Measurements from ENCODE around the gene ZNF791. TPM values are rescaled to one million over a fixed set of nuclear protein-coding genes. Genes with fewer than 3 reads are reported as not detected.
A peak's percentile ranks its signal among the peaks of the same experiment; 100 is the strongest.

ZNF791 gene
- total and polyA plus RNA-seq, 2 of the 13 experiments (the other 11 are each of a cell fraction or from before 2014, with no cell fraction given), result 12.8 to 17.4 TPM

DNA sequence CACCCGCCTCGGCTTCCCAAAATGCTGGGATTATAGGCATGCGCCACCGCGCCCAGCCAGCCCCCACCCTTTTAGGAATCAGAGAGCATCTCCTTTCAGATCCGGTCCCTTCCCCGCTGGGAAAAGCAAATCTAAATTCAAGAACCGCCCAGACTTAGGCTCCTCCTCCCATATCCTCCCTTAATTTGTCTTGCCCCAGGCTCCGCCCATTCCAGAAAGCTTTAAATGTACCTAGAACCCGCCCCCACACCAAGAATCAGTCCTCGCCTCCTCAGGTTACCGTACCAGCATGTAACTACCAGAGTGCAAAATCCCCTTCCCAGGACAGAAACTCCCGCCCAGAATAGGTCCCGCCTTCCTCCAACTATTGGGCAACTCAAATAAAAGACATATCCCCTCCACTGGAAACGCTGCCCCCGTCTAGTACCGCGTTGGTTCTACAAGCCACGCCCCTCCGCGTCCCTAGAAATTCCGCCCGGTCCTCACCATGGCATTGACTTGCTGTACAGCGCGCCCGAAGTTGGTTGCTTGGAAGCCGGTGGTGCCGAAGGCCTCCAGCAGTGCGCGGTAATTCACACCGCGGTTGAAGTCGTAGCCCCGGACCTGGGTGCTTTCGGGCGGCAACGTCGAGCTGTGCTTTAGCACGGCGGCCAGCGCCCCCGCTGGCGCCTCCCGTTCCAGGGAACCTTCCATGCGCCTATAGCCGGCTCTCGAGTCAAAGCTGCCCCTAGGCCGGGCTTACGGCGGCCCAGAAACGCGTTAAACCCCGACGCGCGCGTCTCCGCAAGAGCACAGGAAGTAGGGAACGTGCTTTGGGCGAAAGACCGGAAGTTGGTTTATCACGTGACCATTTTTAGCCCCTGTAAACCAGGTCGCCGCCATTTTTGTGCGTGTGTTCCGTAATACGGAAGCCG is 70.6 kb downstream of the ZNF791 start, which contains the start of gene DHPS (continued):
- TF ChIP-seq KLF15 (CRISPR knock-in tag; IDR thresholded peaks at IDR 0.05; ENCODE audit: borderline replicate concordance), result 0 out of 2 replicates have a peak, but pooled peaks have one; percentile 29
- 0 out of 2 replicates have a peak, but pooled peaks have one; percentile 29 for TF ChIP-seq HBP1 (CRISPR knock-in tag; IDR thresholded peaks at IDR 0.05; ENCODE audit: low read depth)
- TF ChIP-seq, protein P1, sequence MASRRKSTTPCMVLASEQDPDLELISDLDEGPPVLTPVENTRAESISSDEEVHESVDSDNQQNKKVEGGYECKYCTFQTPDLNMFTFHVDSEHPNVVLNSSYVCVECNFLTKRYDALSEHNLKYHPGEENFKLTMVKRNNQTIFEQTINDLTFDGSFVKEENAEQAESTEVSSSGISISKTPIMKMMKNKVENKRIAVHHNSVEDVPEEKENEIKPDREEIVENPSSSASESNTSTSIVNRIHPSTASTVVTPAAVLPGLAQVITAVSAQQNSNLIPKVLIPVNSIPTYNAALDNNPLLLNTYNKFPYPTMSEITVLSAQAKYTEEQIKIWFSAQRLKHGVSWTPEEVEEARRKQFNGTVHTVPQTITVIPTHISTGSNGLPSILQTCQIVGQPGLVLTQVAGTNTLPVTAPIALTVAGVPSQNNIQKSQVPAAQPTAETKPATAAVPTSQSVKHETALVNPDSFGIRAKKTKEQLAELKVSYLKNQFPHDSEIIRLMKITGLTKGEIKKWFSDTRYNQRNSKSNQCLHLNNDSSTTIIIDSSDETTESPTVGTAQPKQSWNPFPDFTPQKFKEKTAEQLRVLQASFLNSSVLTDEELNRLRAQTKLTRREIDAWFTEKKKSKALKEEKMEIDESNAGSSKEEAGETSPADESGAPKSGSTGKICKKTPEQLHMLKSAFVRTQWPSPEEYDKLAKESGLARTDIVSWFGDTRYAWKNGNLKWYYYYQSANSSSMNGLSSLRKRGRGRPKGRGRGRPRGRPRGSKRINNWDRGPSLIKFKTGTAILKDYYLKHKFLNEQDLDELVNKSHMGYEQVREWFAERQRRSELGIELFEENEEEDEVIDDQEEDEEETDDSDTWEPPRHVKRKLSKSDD (CRISPR knock-in tag; IDR thresholded peaks at IDR 0.05; ENCODE audit: low read depth), result 0 out of 2 replicates have a peak, but pooled peaks have one; percentile 52
- TF ChIP-seq RARA (CRISPR knock-in tag; IDR thresholded peaks at IDR 0.05), result 0 out of 2 replicates have a peak, but pooled peaks have one; percentile 3
- 0 out of 2 replicates have a peak, but pooled peaks have one; percentile 56 for TF ChIP-seq U2AF2 (IDR thresholded peaks at IDR 0.05; ENCODE audit: low read depth, low read length)
- TF ChIP-seq PAXIP1 (CRISPR knock-in tag; conservative IDR thresholded peaks at IDR 0.05), result peak; percentile 59
- TF ChIP-seq, protein P2, sequence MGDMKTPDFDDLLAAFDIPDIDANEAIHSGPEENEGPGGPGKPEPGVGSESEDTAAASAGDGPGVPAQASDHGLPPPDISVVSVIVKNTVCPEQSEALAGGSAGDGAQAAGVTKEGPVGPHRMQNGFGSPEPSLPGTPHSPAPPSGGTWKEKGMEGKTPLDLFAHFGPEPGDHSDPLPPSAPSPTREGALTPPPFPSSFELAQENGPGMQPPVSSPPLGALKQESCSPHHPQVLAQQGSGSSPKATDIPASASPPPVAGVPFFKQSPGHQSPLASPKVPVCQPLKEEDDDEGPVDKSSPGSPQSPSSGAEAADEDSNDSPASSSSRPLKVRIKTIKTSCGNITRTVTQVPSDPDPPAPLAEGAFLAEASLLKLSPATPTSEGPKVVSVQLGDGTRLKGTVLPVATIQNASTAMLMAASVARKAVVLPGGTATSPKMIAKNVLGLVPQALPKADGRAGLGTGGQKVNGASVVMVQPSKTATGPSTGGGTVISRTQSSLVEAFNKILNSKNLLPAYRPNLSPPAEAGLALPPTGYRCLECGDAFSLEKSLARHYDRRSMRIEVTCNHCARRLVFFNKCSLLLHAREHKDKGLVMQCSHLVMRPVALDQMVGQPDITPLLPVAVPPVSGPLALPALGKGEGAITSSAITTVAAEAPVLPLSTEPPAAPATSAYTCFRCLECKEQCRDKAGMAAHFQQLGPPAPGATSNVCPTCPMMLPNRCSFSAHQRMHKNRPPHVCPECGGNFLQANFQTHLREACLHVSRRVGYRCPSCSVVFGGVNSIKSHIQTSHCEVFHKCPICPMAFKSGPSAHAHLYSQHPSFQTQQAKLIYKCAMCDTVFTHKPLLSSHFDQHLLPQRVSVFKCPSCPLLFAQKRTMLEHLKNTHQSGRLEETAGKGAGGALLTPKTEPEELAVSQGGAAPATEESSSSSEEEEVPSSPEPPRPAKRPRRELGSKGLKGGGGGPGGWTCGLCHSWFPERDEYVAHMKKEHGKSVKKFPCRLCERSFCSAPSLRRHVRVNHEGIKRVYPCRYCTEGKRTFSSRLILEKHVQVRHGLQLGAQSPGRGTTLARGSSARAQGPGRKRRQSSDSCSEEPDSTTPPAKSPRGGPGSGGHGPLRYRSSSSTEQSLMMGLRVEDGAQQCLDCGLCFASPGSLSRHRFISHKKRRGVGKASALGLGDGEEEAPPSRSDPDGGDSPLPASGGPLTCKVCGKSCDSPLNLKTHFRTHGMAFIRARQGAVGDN (CRISPR knock-in tag; IDR thresholded peaks at IDR 0.05), result peak; percentile 95
- peak; percentile 69; the same call in 1 of the 2 replicates for TF ChIP-seq FOXC1 (CRISPR knock-in tag; IDR thresholded peaks at IDR 0.05; ENCODE audit: borderline replicate concordance)
- no peak; the same call in 1 of the 2 replicates for TF ChIP-seq JDP2 (CRISPR knock-in tag; IDR thresholded peaks at IDR 0.05; ENCODE audit: borderline replicate concordance)
- peak; percentile 87 for TF ChIP-seq PHF8 (CRISPR knock-in tag; IDR thresholded peaks at IDR 0.05)
- 0 out of 2 replicates have a peak, but pooled peaks have one; percentile 21 for TF ChIP-seq RORA (CRISPR knock-in tag; IDR thresholded peaks at IDR 0.05)
- TF ChIP-seq, protein P3, sequence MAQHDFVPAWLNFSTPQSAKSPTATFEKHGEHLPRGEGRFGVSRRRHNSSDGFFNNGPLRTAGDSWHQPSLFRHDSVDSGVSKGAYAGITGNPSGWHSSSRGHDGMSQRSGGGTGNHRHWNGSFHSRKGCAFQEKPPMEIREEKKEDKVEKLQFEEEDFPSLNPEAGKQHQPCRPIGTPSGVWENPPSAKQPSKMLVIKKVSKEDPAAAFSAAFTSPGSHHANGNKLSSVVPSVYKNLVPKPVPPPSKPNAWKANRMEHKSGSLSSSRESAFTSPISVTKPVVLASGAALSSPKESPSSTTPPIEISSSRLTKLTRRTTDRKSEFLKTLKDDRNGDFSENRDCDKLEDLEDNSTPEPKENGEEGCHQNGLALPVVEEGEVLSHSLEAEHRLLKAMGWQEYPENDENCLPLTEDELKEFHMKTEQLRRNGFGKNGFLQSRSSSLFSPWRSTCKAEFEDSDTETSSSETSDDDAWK (CRISPR knock-in tag; IDR thresholded peaks at IDR 0.05), result no peak
